CD8-positive, alpha-beta memory T cell (primary cell): Measurements from ENCODE around the gene MAGI1. TPM values are rescaled to one million over a fixed set of nuclear protein-coding genes. Genes with fewer than 3 reads are reported as not detected.
A peak's percentile ranks its signal among the peaks of the same experiment; 100 is the strongest.

Source experiments
- CTCF ChIA-PET: fragments of 350-600 bp; sonication (Branson Sonifier 250); formaldehyde crosslinking; loops from one replicate; lab custom pipeline; 2021; ENCODE audit warnings: antibody characterized with exemption; lab: Charles Lee
- POLR2A ChIA-PET: fragments of 350-600 bp; sonication (Branson Sonifier 250); formaldehyde crosslinking; loops from one replicate; lab custom pipeline; 2021; ENCODE audit warnings: antibody characterized with exemption; lab: Charles Lee
- DNase-seq, 5 donors: peaks; one replicate each; pipeline versions ENCODE4 v3.0.0 to v3.0.0-alpha.2; 2020 to 2022; ENCODE audit warnings: mixed read lengths in 1 of 5
- H3K27ac ChIP-seq: one replicate; pipeline ENCODE4 v1.7.0; 2013; ENCODE audit warnings: low read depth, mild to moderate bottlenecking, low read length, moderate library complexity
- H3K27me3 ChIP-seq: 2 replicates; pipeline ENCODE4 v1.7.0; 2013; ENCODE audit warnings: low read length, mild to moderate bottlenecking; ENCODE audit not compliant: insufficient read depth, poor library complexity, severe bottlenecking
- H3K36me3 ChIP-seq: 2 replicates; pipeline ENCODE4 v1.7.0; 2013; ENCODE audit warnings: mild to moderate bottlenecking, low read length, moderate library complexity; ENCODE audit not compliant: insufficient read depth
- H3K4me1 ChIP-seq: 2 replicates; pipeline ENCODE4 v1.7.0; 2013; ENCODE audit warnings: mild to moderate bottlenecking, low read length, moderate library complexity; ENCODE audit not compliant: insufficient read depth
- H3K4me3 ChIP-seq: 2 replicates; pipeline ENCODE4 v1.7.0; 2013; ENCODE audit warnings: mild to moderate bottlenecking, low read length
- H3K9me3 ChIP-seq: 2 replicates; pipeline ENCODE4 v1.7.0; 2013; ENCODE audit warnings: mild to moderate bottlenecking, low read length
- H3K27ac Mint-ChIP-seq, 8 donors: one replicate each; pipeline ENCODE4 v1.8.0; 2020 to 2021; ENCODE audit warnings: mixed read lengths in 8 of 8, mild to moderate bottlenecking in 6 of 8, inconsistent platforms in 3 of 8, moderate library complexity in 3 of 8
- H3K27me3 Mint-ChIP-seq, 2 donors: one replicate each; pipeline ENCODE4 v1.8.0; 2020 to 2021; ENCODE audit warnings: mixed read lengths in 2 of 2, mild to moderate bottlenecking in 1 of 2, moderate library complexity in 1 of 2
- H3K36me3 Mint-ChIP-seq, 3 donors: one replicate each; pipeline ENCODE4 v1.8.0; 2020 to 2021; ENCODE audit warnings: mixed read lengths in 3 of 3, inconsistent platforms in 1 of 3, mild to moderate bottlenecking in 1 of 3
- H3K4me1 Mint-ChIP-seq, 3 donors: one replicate each; pipeline ENCODE4 v1.8.0; 2020 to 2021; ENCODE audit warnings: mixed read lengths in 3 of 3, inconsistent platforms in 1 of 3, mild to moderate bottlenecking in 1 of 3
- H3K4me3 Mint-ChIP-seq, 7 donors: one replicate each; pipeline ENCODE4 v1.8.0; 2020 to 2021; ENCODE audit warnings: mixed read lengths in 7 of 7, mild to moderate bottlenecking in 6 of 7, moderate library complexity in 4 of 7, inconsistent platforms in 2 of 7
- H3K9me3 Mint-ChIP-seq, 5 donors: one replicate each; pipeline ENCODE4 v1.8.0; 2020 to 2022; ENCODE audit warnings: mixed read lengths in 5 of 5, mild to moderate bottlenecking in 3 of 5, moderate library complexity in 2 of 5, inconsistent platforms in 1 of 5
- polyA plus RNA-seq: library from polyadenylated mRNA; unstranded; fragments of 300-500 nt; fragmentation: Illumina TruSeq; gene quantifications from one replicate; pipeline ENCODE4 v1.2.3, GENCODE V29; 2021
- total RNA-seq, 2 experiments: library from RNA; stranded (reverse); gene quantifications; one replicate each; pipeline ENCODE4 v1.2.3, GENCODE V29; 2021

Gene MAGI1
- total and polyA plus RNA-seq, 3 experiments from 2014 or later: 0.15 to 0.42 TPM; not detected in 1

- CTCF ChIA-PET: no interaction called here
- H3K27me3 ChIP-seq: peaks cover 5% of the 10 kb centered on the region
- H3K4me3 Mint-ChIP-seq: peak overlapping the region in 3 of 7 donors; percentile 15 to 41 (median 17)
- no peak for DNase-seq
- H3K36me3 Mint-ChIP-seq: no peaks in the 10 kb centered on the region
- peaks cover 23 to 65% of the 10 kb centered on the region in 2 donors for H3K27me3 Mint-ChIP-seq
- peaks cover 12 to 18% (median 17%) of the 10 kb centered on the region in 3 donors for H3K4me1 Mint-ChIP-seq
- no peaks in the 10 kb centered on the region for H3K9me3 ChIP-seq
- H3K27ac Mint-ChIP-seq: no peak overlapping the region
- no peak overlapping the region for H3K27ac ChIP-seq
- no peaks in the 10 kb centered on the region for H3K36me3 ChIP-seq
- POLR2A ChIA-PET: no interaction called here
- no peak overlapping the region for H3K4me3 ChIP-seq
- H3K9me3 Mint-ChIP-seq: no peaks in the 10 kb centered on the region
- no peaks in the 10 kb centered on the region for H3K4me1 ChIP-seq
Measured at GRCh38 chr3:66036586-66037148, 2.1 kb downstream of the MAGI1 start.

GRCh38 chr3:66035763-66036477 is 2.8 kb downstream of the MAGI1 start:
- Histone ChIP-seq H3K27me3 (peaks cover 5% of the 10 kb centered on the region), H3K36me3 (no peaks in the 10 kb centered on the region), H3K4me3 (no peak overlapping the region), H3K27ac (no peak overlapping the region), H3K9me3 (no peaks in the 10 kb centered on the region), H3K4me1 (no peaks in the 10 kb centered on the region)
- ChIA-PET CTCF (no interaction called here), POLR2A (no interaction called here)
- H3K9me3 Mint-ChIP-seq: no peaks in the 10 kb centered on the region
- no peak overlapping the region for H3K27ac Mint-ChIP-seq
- H3K4me1 Mint-ChIP-seq: peaks cover 12 to 18% (median 17%) of the 10 kb centered on the region in 3 donors
- no peaks in the 10 kb centered on the region for H3K36me3 Mint-ChIP-seq
- peaks cover 18 to 61% of the 10 kb centered on the region in 2 donors for H3K27me3 Mint-ChIP-seq
- no peak for DNase-seq
- no peak overlapping the region for H3K4me3 Mint-ChIP-seq

GRCh38 chr3:66033241-66034138 is 5.2 kb downstream of the MAGI1 start:
- ChIA-PET CTCF (no interaction called here), POLR2A (no interaction called here)
- H3K4me3 Mint-ChIP-seq: no peak overlapping the region
- no peaks in the 10 kb centered on the region for H3K4me1 ChIP-seq
- H3K4me1 Mint-ChIP-seq: peaks cover 9 to 16% (median 10%) of the 10 kb centered on the region in 3 donors
- no peaks in the 10 kb centered on the region for H3K36me3 ChIP-seq
- no peak overlapping the region for H3K27ac Mint-ChIP-seq
- DNase-seq: no peak
- H3K36me3 Mint-ChIP-seq: no peaks in the 10 kb centered on the region
- H3K27ac ChIP-seq: no peak overlapping the region
- peaks cover 17 to 47% of the 10 kb centered on the region in 2 donors for H3K27me3 Mint-ChIP-seq
- peaks cover 0 to 2% (median 0%) of the 10 kb centered on the region in 5 donors for H3K9me3 Mint-ChIP-seq
- H3K9me3 ChIP-seq: no peaks in the 10 kb centered on the region
- H3K27me3 ChIP-seq: peaks cover 5% of the 10 kb centered on the region
- H3K4me3 ChIP-seq: no peak overlapping the region

GRCh38 chr3:66031102-66031698 is 7.5 kb downstream of the MAGI1 start:
- H3K4me1 Mint-ChIP-seq: no peaks in the 10 kb centered on the region
- no peak overlapping the region for H3K4me3 Mint-ChIP-seq
- H3K36me3 Mint-ChIP-seq: peaks cover 0 to 3% (median 0%) of the 10 kb centered on the region in 3 donors
- DNase-seq: no peak
- ChIA-PET POLR2A (no interaction called here), CTCF (no interaction called here)
- H3K27ac ChIP-seq: no peak overlapping the region
- no peaks in the 10 kb centered on the region for H3K9me3 ChIP-seq
- no peak overlapping the region for H3K4me3 ChIP-seq
- no peaks in the 10 kb centered on the region for H3K4me1 ChIP-seq
- no peaks in the 10 kb centered on the region for H3K36me3 ChIP-seq
- H3K27me3 Mint-ChIP-seq: peaks cover 10 to 28% of the 10 kb centered on the region in 2 donors
- no peak overlapping the region for H3K27ac Mint-ChIP-seq
- H3K27me3 ChIP-seq: peaks cover 1% of the 10 kb centered on the region
- H3K9me3 Mint-ChIP-seq: peaks cover 0 to 3% (median 0%) of the 10 kb centered on the region in 5 donors

GRCh38 chr3:66029443-66029842 is 9.3 kb downstream of the MAGI1 start:
- H3K27me3 ChIP-seq: no peaks in the 10 kb centered on the region
- DNase-seq: no peak
- no peak overlapping the region for H3K4me3 ChIP-seq
- H3K27ac ChIP-seq: no peak overlapping the region
- H3K9me3 ChIP-seq: no peaks in the 10 kb centered on the region
- H3K27me3 Mint-ChIP-seq: peaks cover 1 to 11% of the 10 kb centered on the region in 2 donors
- peaks cover 0 to 3% (median 0%) of the 10 kb centered on the region in 3 donors for H3K36me3 Mint-ChIP-seq
- POLR2A ChIA-PET: no interaction called here
- no peaks in the 10 kb centered on the region for H3K4me1 Mint-ChIP-seq
- no peaks in the 10 kb centered on the region for H3K36me3 ChIP-seq
- CTCF ChIA-PET: no interaction called here
- H3K4me1 ChIP-seq: no peaks in the 10 kb centered on the region
- H3K27ac Mint-ChIP-seq: no peak overlapping the region
- H3K9me3 Mint-ChIP-seq: peaks cover 0 to 3% (median 0%) of the 10 kb centered on the region in 5 donors
- H3K4me3 Mint-ChIP-seq: no peak overlapping the region

GRCh38 chr3:66029014-66029413 is 9.7 kb downstream of the MAGI1 start:
- H3K4me1 Mint-ChIP-seq: no peaks in the 10 kb centered on the region
- POLR2A ChIA-PET: no interaction called here
- peaks cover 0 to 3% (median 0%) of the 10 kb centered on the region in 5 donors for H3K9me3 Mint-ChIP-seq
- H3K27me3 ChIP-seq: no peaks in the 10 kb centered on the region
- no peak overlapping the region for H3K27ac Mint-ChIP-seq
- H3K4me1 ChIP-seq: no peaks in the 10 kb centered on the region
- no peak overlapping the region for H3K27ac ChIP-seq
- peaks cover 0 to 3% (median 0%) of the 10 kb centered on the region in 3 donors for H3K36me3 Mint-ChIP-seq
- CTCF ChIA-PET: no interaction called here
- no peaks in the 10 kb centered on the region for H3K36me3 ChIP-seq
- H3K27me3 Mint-ChIP-seq: peaks cover 1 to 11% of the 10 kb centered on the region in 2 donors
- no peak overlapping the region for H3K4me3 Mint-ChIP-seq
- no peak for DNase-seq
- H3K4me3 ChIP-seq: no peak overlapping the region
- H3K9me3 ChIP-seq: no peaks in the 10 kb centered on the region

GRCh38 chr3:66028457-66028856 is 10.3 kb downstream of the MAGI1 start:
- no peaks in the 10 kb centered on the region for H3K27me3 ChIP-seq
- Mint-ChIP-seq H3K36me3 (peaks cover 0 to 3% (median 0%) of the 10 kb centered on the region in 3 donors), H3K4me1 (no peaks in the 10 kb centered on the region), H3K27ac (no peak overlapping the region), H3K9me3 (peaks cover 0 to 3% (median 0%) of the 10 kb centered on the region in 5 donors), H3K27me3 (peaks cover 1 to 9% of the 10 kb centered on the region in 2 donors), H3K4me3 (no peak overlapping the region)
- ChIA-PET CTCF (no interaction called here), POLR2A (no interaction called here)
- DNase-seq: no peak
- H3K9me3 ChIP-seq: no peaks in the 10 kb centered on the region
- no peak overlapping the region for H3K4me3 ChIP-seq
- H3K27ac ChIP-seq: no peak overlapping the region
- H3K4me1 ChIP-seq: no peaks in the 10 kb centered on the region
- H3K36me3 ChIP-seq: no peaks in the 10 kb centered on the region
